Brain microvascular endothelial cell (primary cell): ENCODE measurements around the gene SLC6A19.

Experiments
- DNase-seq: peaks from one replicate; pipeline ENCODE4 v3.0.0-alpha.2; 2020
- H3K27ac ChIP-seq: fragments of 250-450 bp; sonication (Bioruptor Pico); 2 replicates; pipeline ENCODE4 v1.5.1; 2020; ENCODE audit warnings: mild to moderate bottlenecking, moderate library complexity
- H3K27me3 ChIP-seq: fragments of 250-450 bp; sonication (Bioruptor Pico); replicated peaks from 2 replicates; pipeline ENCODE4 v1.5.1; 2020; ENCODE audit warnings: mild to moderate bottlenecking
- H3K36me3 ChIP-seq: fragments of 250-450 bp; sonication (Bioruptor Pico); replicated peaks from 2 replicates; pipeline ENCODE4 v1.5.1; 2020; ENCODE audit warnings: mild to moderate bottlenecking
- H3K4me3 ChIP-seq: 2 replicates; pipeline ENCODE4 v1.5.1; 2011; ENCODE audit warnings: low read depth, mild to moderate bottlenecking, control low read depth, low read length, moderate library complexity
- in situ Hi-C: cut with HindIII; loops from 2 replicates; pipeline ENCODE4 v1.10.0; 2017; ENCODE audit warnings: low sequenced_read_pairs, low pct_ligation_motif_present
- TF ChIP-seq, protein P1 (sequence below): IDR thresholded peaks from 2 replicates; pipeline ENCODE4 v1.5.1; 2011; ENCODE audit warnings: low read depth, mild to moderate bottlenecking, moderate library complexity, low read length, control low read depth, inconsistent platforms; ENCODE audit errors: missing control alignments

SLC6A19 gene

DNA sequence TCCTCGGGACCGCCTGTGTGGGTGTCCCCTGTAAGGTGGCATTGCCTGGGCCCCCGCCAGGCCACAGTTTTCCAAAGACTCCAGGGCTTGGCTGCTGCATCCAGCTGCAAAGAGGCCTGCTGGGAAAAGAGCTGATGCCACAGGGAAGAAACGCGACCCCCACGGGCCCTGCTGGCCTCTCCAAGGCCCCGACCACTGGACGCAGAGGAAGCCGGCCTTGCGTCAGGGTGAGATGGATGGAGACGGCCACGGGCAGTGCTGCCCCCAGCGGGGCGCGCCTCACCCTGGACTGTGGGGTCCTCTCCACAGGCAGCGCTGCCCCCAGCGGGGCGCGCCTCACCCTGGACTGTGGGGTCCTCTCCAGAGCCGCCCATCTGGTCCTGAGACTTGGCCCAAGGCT is 21.3 kb upstream of the SLC6A19 start:
- no peak for DNase-seq
- TF ChIP-seq, protein P1, sequence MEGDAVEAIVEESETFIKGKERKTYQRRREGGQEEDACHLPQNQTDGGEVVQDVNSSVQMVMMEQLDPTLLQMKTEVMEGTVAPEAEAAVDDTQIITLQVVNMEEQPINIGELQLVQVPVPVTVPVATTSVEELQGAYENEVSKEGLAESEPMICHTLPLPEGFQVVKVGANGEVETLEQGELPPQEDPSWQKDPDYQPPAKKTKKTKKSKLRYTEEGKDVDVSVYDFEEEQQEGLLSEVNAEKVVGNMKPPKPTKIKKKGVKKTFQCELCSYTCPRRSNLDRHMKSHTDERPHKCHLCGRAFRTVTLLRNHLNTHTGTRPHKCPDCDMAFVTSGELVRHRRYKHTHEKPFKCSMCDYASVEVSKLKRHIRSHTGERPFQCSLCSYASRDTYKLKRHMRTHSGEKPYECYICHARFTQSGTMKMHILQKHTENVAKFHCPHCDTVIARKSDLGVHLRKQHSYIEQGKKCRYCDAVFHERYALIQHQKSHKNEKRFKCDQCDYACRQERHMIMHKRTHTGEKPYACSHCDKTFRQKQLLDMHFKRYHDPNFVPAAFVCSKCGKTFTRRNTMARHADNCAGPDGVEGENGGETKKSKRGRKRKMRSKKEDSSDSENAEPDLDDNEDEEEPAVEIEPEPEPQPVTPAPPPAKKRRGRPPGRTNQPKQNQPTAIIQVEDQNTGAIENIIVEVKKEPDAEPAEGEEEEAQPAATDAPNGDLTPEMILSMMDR, result no peak
- no peak overlapping the region for H3K4me3 ChIP-seq
- no peak overlapping the region for H3K27ac ChIP-seq
- in situ Hi-C loops, result no loop called here
- H3K27me3 ChIP-seq, result no peaks in the 10 kb centered on the region
- no peaks in the 10 kb centered on the region for H3K36me3 ChIP-seq

DNA sequence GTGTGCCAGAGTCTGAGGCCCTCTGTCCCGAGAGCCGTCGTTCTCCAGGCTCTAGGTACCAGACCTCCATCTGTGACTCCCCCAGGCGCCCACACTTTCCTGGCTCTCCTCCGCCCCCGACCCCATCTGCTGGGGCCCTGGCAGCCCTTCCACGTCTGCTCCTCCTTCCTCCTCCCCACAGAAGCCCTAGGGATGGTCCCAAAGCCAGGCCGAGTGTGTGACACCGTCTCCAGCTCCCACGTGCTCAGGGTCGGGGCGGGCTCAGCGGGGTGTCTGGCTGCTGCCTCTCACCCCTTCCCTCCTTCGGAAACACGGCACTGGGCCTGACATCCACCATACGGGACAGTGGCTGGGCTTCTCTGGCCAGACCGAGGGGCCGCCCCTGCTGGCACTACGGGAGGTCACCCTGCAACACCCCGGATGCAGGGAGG is 20.5 kb upstream of the SLC6A19 start:
- Histone ChIP-seq H3K27me3 (no peaks in the 10 kb centered on the region), H3K36me3 (no peaks in the 10 kb centered on the region), H3K27ac (no peak overlapping the region), H3K4me3 (no peak overlapping the region)
- no peak for DNase-seq
- TF ChIP-seq, protein P1, result no peak
- in situ Hi-C loops, result no loop called here

DNA sequence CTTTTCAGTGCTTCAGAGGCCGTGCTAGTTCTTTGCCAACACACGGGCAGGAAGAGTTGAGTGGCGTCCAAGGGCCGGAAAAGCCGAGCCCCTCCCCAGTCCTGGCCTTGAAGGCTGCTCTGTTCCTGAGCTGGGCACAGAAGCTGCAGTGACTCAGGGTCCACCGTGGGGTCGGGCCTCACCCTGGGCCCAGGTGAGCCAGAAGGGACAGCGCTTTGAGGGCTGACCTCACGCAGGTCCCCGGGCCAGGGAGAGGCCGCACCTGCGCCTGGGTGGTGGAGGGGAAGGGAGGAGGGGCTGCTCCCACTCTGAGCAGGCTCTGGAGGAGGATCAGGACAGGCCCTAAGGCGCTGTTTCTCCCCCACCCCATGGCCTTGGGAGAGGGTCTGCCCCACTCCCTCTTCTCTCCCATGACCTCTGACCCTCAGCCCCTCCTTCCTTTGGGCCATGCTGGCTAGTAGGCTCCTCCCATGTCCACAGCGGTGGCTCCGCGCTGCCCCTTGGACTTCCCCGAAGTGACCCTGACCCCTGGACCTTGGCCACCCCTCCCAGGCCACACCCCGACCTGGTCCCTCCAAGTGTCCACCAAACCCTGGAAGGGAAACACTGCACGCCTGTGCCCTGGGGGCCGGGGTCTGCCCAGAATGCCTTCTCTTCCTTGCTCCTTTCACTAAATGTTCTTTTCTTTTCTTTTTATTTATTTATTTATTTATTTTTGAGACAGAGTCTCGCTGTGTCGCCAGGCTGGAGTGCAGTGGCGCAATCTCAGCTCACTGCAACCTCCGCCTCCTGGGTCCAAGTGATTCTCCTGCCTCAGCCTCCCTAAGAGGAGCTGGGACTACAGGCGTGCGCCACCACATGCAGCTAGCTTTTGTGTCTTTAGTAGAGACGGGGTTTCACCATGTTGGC is 19.7 kb upstream of the SLC6A19 start:
- in situ Hi-C loops, result no loop called here
- TF ChIP-seq, protein P1, result no peak

DNA sequence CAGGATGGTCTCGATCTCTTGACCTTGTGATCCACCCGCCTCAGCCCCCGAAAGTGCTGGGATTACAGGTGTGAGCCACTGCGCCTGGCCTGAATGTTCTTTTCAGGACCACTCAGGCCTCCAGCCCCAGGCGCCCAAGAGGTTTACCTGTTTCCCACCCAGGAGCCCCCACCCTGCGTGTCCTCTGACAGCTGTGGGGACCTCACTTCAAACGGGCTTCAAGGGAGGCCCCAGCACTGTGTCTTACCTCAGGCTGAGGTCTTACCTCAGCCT is 19.1 kb upstream of the SLC6A19 start:
- Histone ChIP-seq H3K27ac (no peak overlapping the region), H3K27me3 (no peaks in the 10 kb centered on the region), H3K36me3 (no peaks in the 10 kb centered on the region), H3K4me3 (no peak overlapping the region)
- in situ Hi-C loops, result no loop called here
- TF ChIP-seq, protein P1, result no peak
- DNase-seq, result no peak

More for the DNA sequence above, 19.7 kb upstream of the SLC6A19 start:
- H3K27ac ChIP-seq, result no peak overlapping the region
- H3K36me3 ChIP-seq, result no peaks in the 10 kb centered on the region
- no peak overlapping the region for H3K4me3 ChIP-seq
- no peak for DNase-seq
- no peaks in the 10 kb centered on the region for H3K27me3 ChIP-seq

DNA sequence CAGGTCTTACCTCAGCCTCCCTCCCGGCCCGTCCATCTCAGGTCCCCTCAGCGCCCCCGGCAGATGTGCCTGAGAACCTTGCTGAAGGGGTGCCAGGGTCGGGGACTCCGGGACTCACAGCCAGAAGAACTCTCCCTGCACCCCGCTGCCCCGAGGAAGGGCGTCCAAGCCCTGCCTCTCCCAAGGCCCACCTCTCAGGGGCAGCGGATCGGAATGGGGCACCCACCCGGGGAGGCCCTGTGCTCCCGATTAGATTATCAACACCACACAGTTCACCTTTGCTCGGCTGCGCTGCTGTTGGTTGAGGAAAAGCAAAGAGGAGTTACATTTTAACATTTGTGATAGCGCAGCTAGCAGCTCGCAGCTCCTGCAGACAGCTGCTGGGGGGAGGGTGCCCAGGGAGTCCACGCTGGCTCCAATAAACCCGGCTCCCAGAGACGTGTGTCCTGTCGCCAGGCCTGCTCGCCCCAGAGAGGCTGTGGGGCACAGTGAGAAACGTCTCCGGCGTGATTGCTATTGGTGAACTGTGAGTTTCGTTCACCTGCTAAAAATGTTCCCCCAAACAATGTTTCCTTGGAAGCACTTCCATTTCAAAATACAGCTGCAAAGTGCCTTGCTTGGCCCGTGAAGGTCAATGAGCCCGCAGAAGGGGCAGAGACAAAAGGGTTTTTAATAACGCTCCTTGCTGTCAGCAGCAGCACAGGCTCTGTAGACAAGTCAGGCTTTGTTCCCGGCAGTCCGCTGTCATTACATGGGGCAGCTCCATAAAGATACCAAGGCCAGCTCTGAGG is 18.6 kb upstream of the SLC6A19 start:
- DNase-seq, result no peak
- in situ Hi-C loops, result no loop called here
- no peaks in the 10 kb centered on the region for H3K27me3 ChIP-seq
- H3K36me3 ChIP-seq, result no peaks in the 10 kb centered on the region
- no peak overlapping the region for H3K27ac ChIP-seq
- TF ChIP-seq, protein P1, result no peak
- no peak overlapping the region for H3K4me3 ChIP-seq
